GM21526 (cell line): Measurements from ENCODE around the gene PEX13.
"Not testable (repeated sequence)": the region's sequence is repeated elsewhere in the genome, so short reads cannot be mapped to it uniquely, and the experiment has no call there.

ENCODE experiments used
- ATAC-seq: cut with Tn5 transposase; IDR thresholded peaks from one replicate; pipeline ENCODE4 v1.9.1; 2021; ENCODE audit warnings: moderate library complexity; ENCODE audit not compliant: unreplicated experiment, low FRiP score

PEX13 gene, protein sequence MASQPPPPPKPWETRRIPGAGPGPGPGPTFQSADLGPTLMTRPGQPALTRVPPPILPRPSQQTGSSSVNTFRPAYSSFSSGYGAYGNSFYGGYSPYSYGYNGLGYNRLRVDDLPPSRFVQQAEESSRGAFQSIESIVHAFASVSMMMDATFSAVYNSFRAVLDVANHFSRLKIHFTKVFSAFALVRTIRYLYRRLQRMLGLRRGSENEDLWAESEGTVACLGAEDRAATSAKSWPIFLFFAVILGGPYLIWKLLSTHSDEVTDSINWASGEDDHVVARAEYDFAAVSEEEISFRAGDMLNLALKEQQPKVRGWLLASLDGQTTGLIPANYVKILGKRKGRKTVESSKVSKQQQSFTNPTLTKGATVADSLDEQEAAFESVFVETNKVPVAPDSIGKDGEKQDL

DNA sequence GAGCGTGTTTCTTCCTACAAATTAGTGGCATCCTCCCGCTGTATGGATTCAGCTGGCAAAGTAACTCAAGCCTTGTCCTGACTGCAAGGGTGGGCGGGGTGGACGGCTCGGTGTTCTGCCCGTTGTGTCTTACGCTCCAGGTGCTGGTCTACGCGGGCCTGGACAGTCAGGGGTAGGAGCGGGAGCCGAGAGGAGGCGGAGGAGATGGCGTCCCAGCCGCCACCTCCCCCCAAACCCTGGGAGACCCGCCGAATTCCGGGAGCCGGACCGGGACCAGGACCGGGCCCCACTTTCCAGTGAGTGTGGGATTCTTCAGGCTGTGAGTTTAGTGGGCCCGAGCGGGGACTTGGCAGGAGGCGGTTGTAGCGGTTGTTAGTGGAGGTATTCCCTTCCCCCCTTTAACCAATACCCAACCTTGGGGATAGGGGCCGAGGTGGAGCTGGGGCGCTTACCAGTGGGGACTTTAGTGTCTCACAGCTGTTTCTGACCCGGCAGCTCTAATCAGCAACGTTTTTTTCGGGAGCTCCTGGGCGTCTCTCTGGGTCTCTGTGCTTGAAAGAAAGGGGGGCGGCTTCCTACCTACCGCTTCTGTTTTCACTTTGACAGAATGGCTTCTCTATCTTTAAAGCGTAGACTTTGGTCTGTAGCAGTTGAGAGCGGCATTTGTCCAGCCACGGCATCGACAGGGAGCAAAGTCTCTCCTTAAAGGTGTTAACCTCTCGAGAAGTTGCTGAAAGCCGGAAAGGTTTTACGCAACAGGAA lies at the start of gene PEX13, which contains the start of gene PUS10:
Gene PEX13 (plus strand): TSS at position 165 of the 762 bp plus-strand sequence. CDS start 40 bp downstream, at position 205.
Gene PUS10 (minus strand): TSS at position 700 of the 762 bp plus-strand sequence. CDS start 6,365 bp downstream, outside the sequence.
- ATAC-seq, result peak; percentile 74

DNA sequence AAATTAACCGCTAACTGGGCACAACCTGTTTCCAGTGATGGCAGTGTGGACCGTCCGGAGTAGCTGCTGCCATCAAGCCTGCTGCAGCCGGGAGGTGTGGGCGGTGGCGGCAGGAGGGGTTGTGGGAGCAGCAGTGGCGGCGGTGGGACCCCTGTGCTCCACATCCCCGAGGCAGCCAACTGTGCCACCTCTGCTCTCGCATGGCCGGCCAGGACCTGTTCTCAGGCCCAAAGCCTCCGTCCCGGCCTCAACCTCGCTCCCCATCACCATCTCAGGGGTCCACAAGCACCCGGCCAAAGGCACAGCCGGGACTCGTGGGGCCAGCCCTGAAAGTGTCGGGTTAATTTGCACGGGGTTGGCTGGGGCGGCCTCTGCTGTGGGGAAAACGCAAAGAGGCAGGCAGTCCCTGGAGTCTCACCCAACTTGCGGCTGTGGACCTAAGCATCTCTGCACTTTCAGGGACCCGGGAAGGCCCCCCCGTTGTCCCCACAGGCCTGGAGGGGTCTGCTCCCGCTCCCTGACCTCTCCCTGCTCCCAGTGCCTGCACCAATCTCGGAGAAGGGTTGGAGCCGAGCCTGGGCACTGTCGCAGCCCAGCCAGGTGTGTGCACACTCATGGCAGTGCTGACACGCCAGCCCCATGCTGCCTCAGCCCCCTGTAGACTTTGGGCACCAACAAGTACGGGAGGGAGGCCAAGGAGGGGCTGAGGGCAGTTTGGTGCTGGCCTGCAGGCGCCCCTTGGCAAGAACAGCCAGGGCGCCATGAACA lies 44.4 kb upstream of the PEX13 start:
- no peak for ATAC-seq

DNA sequence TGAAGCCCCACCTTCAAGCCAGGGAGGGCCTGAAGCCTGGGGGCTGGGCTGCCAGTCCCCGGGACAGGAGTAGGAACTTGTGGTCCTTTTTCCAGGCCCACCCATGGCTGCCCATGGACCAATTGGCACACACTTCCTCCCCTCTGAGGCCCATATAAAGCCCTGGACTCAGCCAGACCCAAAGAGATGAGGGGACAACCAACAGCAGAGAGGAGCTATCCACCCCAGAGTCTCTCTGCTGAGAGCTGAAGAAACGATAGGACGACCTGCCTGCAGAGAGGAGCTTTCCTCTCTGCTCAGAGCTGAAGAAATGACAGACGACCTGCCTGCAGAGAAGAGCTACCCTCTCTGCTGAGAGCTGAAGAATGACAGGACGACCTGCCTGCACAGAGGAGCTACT lies 43.8 kb upstream of the PEX13 start:
- no peak for ATAC-seq

DNA sequence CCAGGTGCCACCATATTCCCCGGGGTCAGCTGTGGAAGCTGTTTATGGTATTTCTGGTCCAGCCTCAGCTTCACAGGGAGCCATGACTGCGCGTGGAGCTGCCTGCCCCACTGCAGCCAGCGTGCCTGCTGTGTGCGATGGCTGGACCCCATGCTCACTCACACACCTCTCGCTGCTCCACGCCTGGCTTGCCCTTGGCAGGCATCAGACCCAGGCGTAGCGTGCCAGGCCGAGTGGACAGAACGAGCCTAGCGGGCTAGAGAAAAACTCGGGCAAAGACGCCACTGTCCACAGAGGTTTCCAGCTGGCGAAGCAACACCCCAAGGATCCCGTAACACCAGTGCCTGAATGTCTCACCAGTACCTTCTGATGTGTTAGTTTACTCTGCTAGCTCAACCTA lies 42.9 kb upstream of the PEX13 start:
- no peak for ATAC-seq

DNA sequence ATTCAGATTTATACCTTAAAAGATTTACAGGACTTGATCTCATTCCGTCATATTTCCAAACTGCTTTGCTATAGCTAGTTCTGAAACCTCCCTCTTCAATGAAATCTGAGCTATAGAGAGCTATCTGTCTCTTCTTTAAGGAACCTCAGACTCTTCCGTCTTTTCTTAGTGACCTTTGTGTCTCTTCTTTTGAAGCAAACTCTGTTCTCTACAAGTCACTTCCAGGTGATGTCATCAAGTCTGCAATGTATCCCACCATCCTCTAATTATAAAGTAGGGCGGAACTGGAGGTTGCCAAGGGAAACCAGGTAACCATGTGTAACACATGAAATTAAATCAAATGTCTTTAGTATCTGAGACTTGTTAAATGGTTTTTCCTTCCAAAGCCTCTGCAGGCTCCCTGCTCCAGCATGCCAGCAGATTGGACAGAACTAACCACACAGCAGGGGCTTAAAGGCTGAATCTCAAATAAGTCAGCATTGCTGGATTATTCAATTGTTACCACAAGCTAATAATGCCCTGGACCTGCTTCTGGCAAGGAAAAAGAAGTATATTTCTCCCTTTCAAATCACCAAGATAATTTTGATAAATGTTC lies 41.2 kb upstream of the PEX13 start:
- no peak for ATAC-seq

DNA sequence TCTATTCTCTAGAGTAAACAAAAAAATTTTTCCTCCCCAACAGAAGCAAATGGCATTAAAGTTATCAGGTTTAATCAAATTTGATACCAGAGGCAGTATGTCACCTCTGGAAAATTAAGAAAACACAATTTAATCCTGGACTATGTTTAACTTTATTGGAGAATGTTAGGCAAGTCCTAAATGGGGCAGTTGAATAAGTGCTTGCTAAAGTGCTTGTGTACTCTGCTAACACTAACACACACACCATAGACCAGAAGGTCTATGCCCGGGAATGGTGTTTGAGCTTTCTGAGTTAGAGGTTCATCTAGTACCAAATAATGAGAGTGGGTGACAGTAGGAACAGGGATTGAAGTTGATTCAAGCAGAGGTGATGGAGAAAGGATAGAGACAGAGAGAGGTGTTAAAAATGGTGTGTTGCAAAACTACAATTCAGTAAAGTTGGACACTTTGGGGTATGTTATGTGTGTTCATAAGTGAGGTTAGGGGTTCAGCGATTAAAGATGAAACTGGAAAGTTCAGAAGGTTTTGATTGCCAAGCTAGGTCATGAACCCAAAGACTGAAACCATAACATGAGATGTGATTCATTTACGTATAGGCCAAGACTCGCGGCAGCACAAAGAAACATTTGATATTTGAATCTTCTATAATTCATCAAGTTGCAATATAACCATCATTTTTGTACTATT lies 40.5 kb upstream of the PEX13 start:
- peak; percentile 37 for ATAC-seq

DNA sequence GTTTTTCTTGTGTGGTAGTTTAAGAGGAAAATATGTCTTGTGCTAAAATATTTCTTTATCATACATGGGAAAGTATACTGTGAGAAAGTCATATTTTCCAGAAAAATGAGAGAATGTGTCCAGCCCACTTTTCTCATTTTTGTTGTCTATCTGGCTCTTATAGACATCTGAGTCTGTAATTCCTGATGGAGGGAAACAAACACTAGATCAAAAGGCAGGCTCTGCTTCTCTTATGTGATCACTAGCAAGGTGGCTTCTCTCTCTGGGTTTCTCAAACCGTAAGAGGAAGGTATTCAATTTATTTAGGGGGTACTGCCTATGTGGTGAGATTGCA lies 40.0 kb upstream of the PEX13 start:
- ATAC-seq, result no peak

DNA sequence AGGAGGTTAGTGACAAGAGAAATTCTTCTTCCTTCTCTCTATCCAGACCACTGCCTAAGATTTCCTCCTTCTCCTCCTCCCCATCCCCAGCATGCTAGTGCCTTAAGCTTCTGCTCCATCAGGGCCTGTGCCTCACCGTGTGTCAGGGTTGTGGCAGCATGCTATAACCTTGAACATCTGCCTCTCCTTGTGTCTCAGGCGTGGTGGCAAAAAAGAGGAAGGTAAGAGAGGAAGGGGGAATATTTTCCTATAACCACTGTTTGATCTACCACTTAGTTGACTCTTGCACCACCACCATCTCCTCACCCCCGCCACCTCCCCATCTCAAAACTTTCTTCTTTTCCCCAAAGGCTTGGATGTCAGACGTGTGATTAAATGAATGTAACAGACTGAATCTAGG lies 38.3 kb upstream of the PEX13 start:
- no peak for ATAC-seq

DNA sequence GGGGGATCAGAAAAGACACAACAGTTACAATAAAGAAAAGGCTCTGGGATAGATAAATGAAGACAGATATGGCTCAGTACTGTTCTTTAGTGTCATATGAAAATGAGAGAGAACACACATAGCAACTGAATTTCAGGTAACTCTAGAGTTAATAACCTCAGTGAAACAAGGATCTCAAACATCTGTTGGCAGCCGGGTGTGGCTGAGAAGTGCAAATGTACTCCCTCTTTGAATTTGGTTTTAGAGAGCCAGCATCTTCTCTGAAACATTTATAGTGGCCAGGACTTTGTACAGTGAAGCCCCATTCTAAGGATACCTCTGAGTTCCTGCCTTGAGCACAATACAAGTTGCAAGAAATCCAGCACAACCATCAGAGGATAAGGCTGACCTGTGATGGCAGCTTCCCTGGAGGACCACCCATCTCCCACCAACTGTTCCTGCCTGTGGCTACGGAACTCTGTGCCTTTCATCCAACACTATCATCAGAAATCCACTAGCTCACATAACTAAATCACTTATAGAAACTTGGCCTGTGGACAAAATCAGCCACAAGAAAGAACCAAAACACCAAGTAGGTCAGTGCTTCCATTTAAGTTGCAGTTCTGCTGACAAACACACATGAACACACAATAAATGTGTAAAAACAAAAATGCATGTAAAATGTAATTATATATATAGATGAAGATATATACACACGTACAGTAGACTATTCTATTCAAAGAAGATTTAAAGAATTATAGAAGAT lies 37.3 kb upstream of the PEX13 start:
- peak; percentile 68 for ATAC-seq

DNA sequence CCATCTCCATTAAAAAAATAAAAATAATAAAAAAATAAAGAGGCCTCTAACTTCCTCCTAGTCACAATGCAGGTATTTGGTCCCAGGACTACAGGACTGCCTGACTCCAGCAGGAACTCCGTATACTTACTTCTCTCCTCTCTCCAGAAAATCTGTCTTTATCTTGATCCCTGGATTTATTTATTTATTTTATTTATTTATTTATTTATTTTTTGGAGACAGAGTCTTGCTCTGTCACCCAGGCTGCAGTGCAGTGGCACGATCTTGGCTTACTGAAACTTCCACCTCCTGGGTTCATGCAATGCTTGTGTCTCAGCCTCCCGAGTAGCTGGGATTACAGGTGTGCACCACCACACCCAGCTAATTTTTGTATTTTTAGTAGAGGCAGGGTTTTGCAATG lies 35.5 kb upstream of the PEX13 start:
- not testable (repeated sequence) for ATAC-seq

DNA sequence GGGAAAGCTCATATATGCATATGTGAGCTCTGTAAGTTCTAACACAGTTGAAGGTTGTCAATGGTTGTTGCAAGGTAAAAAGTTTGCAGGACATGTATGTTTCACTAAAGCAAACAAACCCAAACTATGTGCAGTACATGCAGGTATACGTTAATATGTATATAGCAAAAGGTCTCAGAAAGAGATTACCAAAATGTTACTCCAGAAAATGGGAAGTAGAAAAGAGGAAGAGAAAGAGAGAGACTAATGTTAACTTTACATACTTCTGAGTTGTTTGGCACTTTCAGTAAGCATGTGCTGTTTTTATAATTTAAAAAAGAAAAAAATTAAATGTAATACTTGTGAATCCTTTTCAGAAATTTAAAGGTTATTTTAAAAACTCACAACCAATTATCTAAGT lies 32.8 kb upstream of the PEX13 start:
- ATAC-seq, result peak; percentile 46

DNA sequence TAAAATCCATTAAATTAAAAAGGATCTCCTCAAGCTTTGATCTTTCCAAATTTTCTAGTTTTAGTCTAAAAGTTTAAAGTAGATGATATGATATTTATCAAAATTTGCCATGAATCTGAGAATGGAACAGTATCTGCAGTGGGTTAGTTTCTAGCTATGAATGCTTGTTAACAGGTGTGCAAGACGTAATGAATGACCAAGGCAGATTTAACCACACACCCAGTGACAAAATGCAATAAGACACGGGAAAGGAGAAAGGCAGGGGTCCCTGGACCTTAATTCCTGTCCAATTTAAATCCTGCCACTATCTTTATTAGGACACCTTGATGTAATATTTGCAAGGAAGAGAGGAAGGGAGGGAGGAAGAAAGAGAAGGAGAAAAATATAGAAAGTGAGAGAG lies 30.5 kb upstream of the PEX13 start:
- no peak for ATAC-seq

DNA sequence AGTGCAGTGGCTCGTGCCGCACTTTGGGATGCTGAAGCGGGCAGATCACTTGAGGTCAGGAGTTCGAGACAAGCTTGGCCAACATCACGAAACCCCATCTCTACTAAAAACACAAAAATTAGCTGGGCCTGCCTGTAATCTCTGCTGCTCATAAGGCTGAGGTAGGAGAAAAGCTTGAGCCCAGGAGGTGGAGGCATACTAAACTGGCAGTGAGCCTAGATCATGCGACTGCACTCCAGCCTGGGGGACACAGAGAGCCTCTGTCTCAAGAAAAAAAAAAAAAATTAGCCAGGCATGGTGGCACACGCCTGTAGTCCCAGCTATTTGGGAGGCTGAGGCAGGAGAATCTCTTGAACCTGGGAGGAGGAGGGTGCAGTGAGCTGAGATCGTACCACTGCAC lies 29.9 kb upstream of the PEX13 start:
- ATAC-seq, result not testable (repeated sequence)

DNA sequence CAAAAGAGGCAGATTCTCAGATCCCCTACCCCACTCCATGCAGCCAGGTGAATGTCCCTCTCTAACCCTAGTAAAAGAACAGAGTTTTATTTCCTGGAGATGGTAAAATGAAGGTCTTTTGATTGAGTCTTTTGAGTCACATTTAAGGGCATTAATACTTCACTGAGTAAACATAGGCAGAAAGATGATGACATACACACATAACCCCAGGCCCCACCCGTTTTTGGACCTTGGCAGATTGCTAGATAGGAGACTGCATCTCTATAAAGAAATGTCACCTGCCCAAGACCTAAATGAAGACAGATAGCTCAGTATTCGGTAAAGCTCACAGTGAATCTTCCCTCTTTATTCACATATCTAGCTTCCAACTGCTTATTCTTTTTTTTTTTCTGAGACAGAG lies 28.3 kb upstream of the PEX13 start:
- ATAC-seq, result no peak

DNA sequence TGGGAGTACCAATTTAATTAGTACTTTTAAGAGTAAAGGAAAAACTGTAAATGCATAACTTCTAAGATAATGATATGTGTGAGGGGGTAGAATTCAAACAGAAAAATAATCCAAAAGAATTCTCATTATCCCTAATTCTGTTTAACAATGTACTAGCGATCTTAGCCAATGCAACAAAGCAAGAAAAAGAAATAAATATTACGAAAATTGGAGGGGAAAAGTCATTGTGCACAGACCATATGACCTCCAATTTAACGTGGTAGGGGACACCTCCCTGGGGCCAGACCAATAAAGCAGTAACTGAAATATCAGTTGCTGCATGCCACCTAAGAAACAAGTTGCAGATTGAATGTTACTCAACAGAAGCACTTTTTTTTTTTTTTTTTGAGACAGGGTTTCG lies 25.9 kb upstream of the PEX13 start:
- ATAC-seq, result no peak

DNA sequence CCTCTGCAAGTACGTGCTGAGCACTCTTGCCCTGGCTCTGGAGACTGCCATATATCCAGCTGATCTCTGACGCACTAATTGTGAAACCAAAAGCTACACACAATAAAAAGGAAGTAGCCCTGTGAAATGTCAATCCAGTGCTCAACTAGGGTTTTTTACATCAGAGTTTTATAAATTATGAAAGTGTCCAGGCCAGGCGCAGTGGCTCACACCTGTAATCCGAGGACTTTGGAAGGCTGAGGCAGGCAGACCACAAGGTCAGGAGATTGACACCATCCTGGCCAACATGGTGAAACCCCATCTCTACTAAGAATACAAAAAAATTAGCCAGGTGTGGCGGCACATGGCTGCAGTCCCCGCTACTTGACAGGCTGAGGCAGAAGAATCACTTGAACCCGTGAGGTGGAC lies 24.5 kb upstream of the PEX13 start:
- ATAC-seq, result peak; percentile 89

DNA sequence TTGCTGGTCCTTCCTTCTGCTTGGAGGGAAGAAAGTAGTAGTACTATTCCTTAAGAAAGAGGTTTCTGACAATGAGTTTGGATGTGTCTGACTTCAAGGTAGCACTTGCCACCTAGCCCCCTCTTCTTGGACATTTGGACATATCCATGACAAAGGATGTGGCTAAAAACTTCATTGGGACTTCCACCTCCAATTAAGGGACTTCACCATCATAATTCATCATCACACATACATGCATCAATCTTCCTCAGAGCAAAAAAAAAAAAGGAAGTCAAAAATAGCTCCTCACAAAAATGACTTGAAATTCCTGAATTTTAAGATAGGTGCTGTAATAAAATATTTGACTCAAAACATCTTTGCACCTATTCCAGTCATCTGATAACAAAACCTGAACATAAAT lies 23.4 kb upstream of the PEX13 start:
- ATAC-seq, result no peak

DNA sequence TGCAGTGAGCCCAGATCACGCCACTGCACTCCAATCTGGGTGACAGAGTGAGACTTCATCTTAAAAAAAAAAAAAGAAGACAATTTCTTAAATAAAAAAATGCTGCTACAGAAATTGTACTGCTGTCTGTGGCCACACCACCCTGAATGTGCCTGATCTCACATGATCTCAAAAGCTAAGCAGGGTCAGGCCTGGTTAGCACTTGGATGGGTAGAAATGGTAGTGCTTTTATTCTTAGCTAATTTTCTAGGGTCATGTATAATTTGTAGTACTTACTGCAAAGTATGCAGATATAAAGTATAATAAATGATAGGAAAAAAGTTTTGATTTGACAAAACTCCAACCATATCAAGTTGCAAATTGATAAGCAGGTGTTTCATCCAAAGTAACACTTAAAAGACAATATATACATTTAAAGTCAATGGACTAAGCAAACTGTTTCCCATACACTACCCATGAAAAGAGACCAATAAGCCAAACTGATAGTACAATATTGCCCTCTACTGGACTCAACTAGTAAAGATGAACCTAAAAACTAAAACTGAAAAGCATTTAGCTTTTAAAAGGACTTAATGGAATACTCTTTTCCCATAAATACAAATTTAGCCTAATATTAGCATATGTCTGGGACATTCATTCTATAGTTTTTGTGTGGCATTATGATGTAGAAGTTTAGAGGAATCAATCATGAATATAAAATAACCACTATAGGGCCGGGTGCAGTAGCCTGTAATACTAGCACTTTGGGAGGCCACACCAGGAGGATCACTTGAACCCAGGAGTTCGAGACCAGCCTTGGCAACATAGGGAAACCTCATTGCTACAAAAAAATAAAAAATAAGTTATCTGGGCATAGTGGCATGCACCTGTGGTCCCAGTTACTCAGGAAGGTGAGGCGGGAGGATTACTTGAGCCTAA lies 18.6 kb upstream of the PEX13 start:
- ATAC-seq, result no peak
